GM12874 (cell line): ENCODE results near the gene ARHGEF28.

ENCODE experiments used
- CTCF ChIP-seq: IDR thresholded peaks from 2 replicates; pipeline ENCODE4 v1.5.1; 2011; ENCODE audit warnings: low read depth, mild to moderate bottlenecking, control low read depth, low read length, moderate library complexity; ENCODE audit not compliant: insufficient read depth

ARHGEF28 gene

GRCh38 chr5:73726606-73727231 is 100.7 kb downstream of the ARHGEF28 start:
- TF ChIP-seq CTCF = no peak

DNA sequence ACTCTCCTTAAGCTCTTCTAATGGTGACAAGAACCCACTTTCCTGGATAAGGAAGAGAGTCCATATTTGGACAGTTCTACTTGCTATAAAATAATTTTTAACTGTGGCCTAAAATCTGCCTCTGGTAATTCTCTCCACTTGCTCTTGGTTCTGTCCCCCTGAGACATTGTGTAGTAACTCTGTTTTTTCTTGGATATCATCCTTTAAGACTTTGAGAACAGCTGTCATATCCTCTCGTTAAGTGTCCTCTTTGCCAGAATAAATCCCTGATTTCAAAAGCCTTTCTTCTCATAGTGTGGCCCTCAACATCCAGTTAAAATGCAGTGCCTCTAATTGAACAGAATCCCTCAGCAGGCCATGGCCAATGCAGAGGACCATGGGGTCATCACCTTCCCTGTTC is 101.5 kb downstream of the ARHGEF28 start:
- no peak for TF ChIP-seq CTCF

- TF ChIP-seq CTCF = no peak
These were observed 102.7 kb downstream of the ARHGEF28 start for GRCh38 chr5:73728493-73729273.

DNA sequence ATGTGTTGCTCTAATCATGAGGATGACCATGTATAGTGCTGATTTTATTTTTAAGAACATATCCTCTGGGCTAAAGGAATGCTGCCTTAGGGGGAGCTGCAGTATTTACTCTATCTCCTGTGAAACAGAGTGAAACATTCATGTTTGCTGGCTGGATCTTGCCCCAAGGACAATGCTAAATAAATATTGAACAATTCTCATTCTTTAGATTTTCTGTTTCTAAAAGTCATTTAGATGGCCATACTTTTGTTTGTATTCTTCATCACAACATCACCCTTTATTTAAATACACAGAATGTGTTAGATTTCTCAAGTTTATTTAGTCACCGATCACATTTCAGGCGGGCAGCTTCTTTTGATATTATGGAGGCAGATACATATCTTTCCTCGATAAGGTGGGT is 103.3 kb downstream of the ARHGEF28 start:
- no peak for TF ChIP-seq CTCF

GRCh38 chr5:73732045-73732444 is 106.0 kb downstream of the ARHGEF28 start:
- TF ChIP-seq CTCF = no peak

GRCh38 chr5:73733219-73733618 is 107.2 kb downstream of the ARHGEF28 start:
- no peak for TF ChIP-seq CTCF

DNA sequence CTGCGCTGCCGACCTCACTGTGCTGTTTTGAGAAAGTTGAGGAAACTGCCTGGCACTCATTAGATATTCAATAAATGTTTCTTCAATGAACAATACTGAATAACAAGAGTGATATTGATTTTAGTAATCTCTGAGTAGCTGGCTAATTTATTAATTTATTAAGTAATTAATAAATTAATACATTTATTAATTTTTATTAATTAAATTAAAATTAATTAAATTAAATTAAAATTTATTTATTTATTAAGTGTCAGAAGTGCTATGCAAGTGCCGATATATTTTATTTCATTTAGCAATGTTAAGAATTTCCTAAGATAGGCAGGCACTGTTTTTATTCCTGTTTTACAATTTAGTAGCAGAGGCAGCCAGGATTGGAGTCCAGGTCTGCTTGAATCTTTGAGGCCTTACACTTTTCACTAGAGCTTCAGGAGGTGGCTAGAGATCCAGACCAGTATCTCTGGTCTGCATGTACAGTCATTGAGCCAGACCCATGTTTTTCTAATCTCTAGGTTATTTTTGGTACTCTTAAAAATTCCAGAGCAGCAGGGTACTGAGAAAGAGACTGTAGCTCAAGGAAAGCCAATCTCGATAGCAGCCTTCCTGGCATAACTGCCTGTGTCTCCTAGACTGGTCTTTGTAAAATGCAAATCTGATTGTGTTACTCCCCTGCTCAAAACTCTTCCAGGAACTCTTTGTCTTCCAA is 109.2 kb downstream of the ARHGEF28 start:
- TF ChIP-seq CTCF = no peak
